Measurements from ENCODE around the gene MYO10.

DNA sequence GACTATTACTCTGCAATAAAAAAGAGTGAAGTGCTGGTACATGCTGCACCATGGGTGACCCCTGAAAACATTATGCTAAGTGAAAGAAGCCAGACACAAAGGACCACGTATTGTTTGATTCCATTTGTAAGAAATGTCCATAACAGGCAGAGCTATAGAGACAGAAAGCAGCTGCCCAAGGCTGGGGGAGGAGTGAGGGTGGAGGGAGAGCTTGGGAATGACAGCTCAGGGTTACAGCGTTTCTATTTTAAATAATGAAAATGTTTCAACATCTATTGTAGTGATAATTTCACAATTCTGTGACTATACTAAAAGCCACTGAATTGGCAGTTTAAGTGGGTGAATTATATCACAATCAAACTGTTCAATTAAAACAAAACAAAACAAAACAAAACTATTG lies 81.7 kb downstream of the MYO10 start:
- TF ChIP-seq ZNF274 (IDR thresholded peaks at IDR 0.05; ENCODE audit: low read depth, low read length): no peak
- no peak for TF ChIP-seq YY1 (IDR thresholded peaks at IDR 0.05; ENCODE audit: insufficient read depth, insufficient read length)
- TF ChIP-seq SUZ12 (IDR thresholded peaks at IDR 0.05; ENCODE audit: extremely low read depth, insufficient read depth, insufficient read length): no peak
